ENCODE measurements around the gene P2RY6.

- no peak for TF ChIP-seq EZH2phosphoT487 (IDR thresholded peaks at IDR 0.05; ENCODE audit: insufficient read depth, low read depth)
- no peak for TF ChIP-seq EZH2 (IDR thresholded peaks at IDR 0.05; ENCODE audit: insufficient read depth, poor library complexity, severe bottlenecking)
Observed at GRCh38 chr11:73308961-73309919, 37.1 kb downstream of the P2RY6 start.

Measured in GM23248 (cell line).